Esophagus muscularis mucosa (tissue), 4 donors: ENCODE results near the gene TENM3. TPM values are rescaled to one million over a fixed set of nuclear protein-coding genes. Genes with fewer than 3 reads are reported as not detected.

Source experiments
- DNase-seq: peaks from one replicate; pipeline ENCODE4 v3.0.0-alpha.2; 2017; ENCODE audit errors: extremely low spot score
- H3K27ac ChIP-seq, 4 donors: fragments of 200-600 bp; sonication (generic); replicated peaks in 1 of 4; 1 replicate in 3 of 4; 2 replicates in 1 of 4; pipeline ENCODE4 v1.5.1; 2016 to 2019; ENCODE audit warnings: mild to moderate bottlenecking in 1 of 4
- H3K27me3 ChIP-seq, 4 donors: fragments of 200-600 bp; sonication (generic); one replicate each; pipeline versions ENCODE4 v1.5.1 to v1.6.0; 2016 to 2019
- H3K36me3 ChIP-seq, 4 donors: fragments of 200-600 bp; sonication (generic); one replicate each; pipeline ENCODE4 v1.5.1; 2016 to 2019
- H3K4me1 ChIP-seq, 4 donors: fragments of 200-600 bp; sonication (generic); one replicate each; pipeline ENCODE4 v1.5.1; 2016 to 2019
- H3K4me3 ChIP-seq, 4 donors: fragments of 200-600 bp; sonication (generic); 1 replicate in 2 of 4; 2 replicates in 2 of 4; pipeline ENCODE4 v1.5.1; 2016 to 2019; ENCODE audit warnings: mild to moderate bottlenecking in 4 of 4, moderate library complexity in 1 of 4
- H3K9me3 ChIP-seq, 4 donors: fragments of 200-600 bp; sonication (generic); 1 replicate in 3 of 4; 2 replicates in 1 of 4; pipeline ENCODE4 v1.5.1; 2016 to 2019
- EP300 ChIP-seq: sonication (generic); formaldehyde crosslinking; IDR thresholded peaks from one replicate; pipeline ENCODE4 v1.6.1; 2017; ENCODE audit warnings: antibody characterized with exemption
- POLR2A ChIP-seq: fragments of 450-650 bp; IDR thresholded peaks from one replicate; pipeline ENCODE4 v1.6.1; 2017; ENCODE audit warnings: antibody characterized with exemption, moderate library complexity, mild to moderate bottlenecking, low read depth
- POLR2AphosphoS5 ChIP-seq, 2 donors: sonication (generic); formaldehyde crosslinking; IDR thresholded peaks; one replicate each; pipeline ENCODE4 v1.6.1; 2017; ENCODE audit warnings: antibody characterized with exemption in 2 of 2
- WGBS: methylation state at CpG from one replicate; pipeline ENCODE4 v1.1.5; 2018; 5-methylcytosine and 5-hydroxymethylcytosine counted together
- intact Hi-C: fragments of 100-400 bp; cut with DNase I; formaldehyde crosslinking; loops from one replicate; pipeline ENCODE4 v1.15.1; 2023
- total RNA-seq, 4 donors: library from RNA; depleted of rRNA; stranded (reverse); fragments of >200 nt; gene quantifications; one replicate each; pipeline versions ENCODE4 v1.1.0 to v1.2.1, GENCODE V29; 2016
- TF ChIP-seq, protein P1 (sequence below), 3 experiments: fragments of 200-600 bp in 2 of 3; fragments of 450-650 bp in 1 of 3; sonication (generic) in 2 of 3; IDR thresholded peaks; one replicate each; pipeline ENCODE4 v1.5.1; 2017 to 2019; ENCODE audit warnings: antibody characterized with exemption in 3 of 3, mild to moderate bottlenecking in 2 of 3, moderate library complexity in 1 of 3

TENM3 gene
- total RNA-seq, 4 donors from 2014 or later = 16.2 to 30.5 (median 28.3) TPM

DNA sequence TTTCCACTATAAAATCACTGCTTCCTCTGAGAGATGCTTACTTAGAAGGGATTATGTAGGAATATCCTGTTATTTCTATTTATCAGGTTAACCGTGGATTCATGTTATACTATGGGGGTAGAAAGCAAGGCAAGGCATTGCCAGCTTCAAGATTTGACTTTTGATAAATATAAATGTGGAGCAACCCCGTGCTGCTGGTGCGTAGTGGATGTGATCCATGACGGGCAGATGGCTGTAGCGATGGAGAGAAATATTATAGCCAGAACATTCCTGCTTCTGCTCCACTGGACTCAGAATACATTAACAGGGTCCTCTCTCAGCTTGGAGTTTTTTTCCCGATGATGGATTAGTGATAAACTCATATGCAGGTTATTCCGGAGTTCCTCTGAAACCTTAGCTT, 157.6 kb downstream of the TENM3 start:
- no peak overlapping the region for H3K27ac ChIP-seq
- intact Hi-C loops = no loop called here
- no peaks in the 10 kb centered on the region for H3K27me3 ChIP-seq
- TF ChIP-seq, protein P1, sequence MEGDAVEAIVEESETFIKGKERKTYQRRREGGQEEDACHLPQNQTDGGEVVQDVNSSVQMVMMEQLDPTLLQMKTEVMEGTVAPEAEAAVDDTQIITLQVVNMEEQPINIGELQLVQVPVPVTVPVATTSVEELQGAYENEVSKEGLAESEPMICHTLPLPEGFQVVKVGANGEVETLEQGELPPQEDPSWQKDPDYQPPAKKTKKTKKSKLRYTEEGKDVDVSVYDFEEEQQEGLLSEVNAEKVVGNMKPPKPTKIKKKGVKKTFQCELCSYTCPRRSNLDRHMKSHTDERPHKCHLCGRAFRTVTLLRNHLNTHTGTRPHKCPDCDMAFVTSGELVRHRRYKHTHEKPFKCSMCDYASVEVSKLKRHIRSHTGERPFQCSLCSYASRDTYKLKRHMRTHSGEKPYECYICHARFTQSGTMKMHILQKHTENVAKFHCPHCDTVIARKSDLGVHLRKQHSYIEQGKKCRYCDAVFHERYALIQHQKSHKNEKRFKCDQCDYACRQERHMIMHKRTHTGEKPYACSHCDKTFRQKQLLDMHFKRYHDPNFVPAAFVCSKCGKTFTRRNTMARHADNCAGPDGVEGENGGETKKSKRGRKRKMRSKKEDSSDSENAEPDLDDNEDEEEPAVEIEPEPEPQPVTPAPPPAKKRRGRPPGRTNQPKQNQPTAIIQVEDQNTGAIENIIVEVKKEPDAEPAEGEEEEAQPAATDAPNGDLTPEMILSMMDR (IDR thresholded peaks at IDR 0.05) = no peak
- TF ChIP-seq POLR2A = no peak
- TF ChIP-seq EP300 = no peak
- no peak for TF ChIP-seq POLR2AphosphoS5 (IDR thresholded peaks at IDR 0.05)
- no peak overlapping the region for H3K4me3 ChIP-seq
- H3K36me3 ChIP-seq = no peaks in the 10 kb centered on the region
- DNase-seq = peak; percentile 31
- H3K9me3 ChIP-seq = no peaks in the 10 kb centered on the region
- no peaks in the 10 kb centered on the region for H3K4me1 ChIP-seq
- WGBS = 95% methylated on average over 7 of the region's 7 CpGs

DNA sequence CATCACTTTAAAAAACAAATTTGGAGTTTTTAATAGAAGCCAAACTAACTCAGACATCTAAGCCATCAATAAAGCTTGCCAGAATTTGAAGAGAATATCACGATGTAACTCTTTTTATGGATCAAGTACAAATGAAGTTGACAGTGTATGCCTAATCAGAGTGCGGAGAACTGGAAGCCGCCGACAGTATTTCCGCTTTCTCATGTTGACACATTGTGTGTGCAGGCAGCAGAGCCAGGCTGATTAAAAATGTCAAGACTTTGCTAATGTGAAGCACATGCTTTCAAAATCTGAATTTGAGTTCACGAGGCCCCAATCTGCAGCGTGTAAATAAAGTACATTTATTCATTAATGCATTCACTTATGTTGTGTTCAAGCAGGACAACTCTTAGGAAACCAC, 161.2 kb downstream of the TENM3 start:
- intact Hi-C loops = no loop called here
- Histone ChIP-seq H3K27me3 (no peaks in the 10 kb centered on the region), H3K36me3 (no peaks in the 10 kb centered on the region), H3K9me3 (no peaks in the 10 kb centered on the region), H3K27ac (no peak overlapping the region), H3K4me1 (no peaks in the 10 kb centered on the region), H3K4me3 (no peak overlapping the region)
- WGBS = 83% methylated on average over 7 of the region's 7 CpGs
- TF ChIP-seq POLR2A (no peak), POLR2AphosphoS5 (IDR thresholded peaks at IDR 0.05) (no peak), EP300 (no peak)
- TF ChIP-seq, protein P1 (IDR thresholded peaks at IDR 0.05) = no peak
- DNase-seq = no peak

DNA sequence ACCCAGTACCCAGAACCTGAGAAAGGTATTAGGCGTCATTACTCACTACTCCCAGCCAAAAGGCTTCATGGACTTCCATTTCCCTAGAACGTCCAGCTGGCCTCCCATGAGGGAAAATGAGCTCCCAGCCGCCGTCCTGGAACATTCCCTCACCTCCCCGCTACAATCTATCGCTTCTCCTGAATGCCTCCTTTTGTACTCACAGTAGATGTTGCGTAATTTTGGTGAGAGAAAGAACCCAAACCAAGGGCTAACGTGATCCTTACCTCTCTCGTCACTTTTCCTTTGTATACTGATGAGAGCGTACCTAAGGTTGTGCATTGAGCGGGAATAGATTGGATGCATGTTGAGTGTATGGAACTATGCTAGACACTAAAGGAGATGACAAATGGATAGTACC, 161.9 kb downstream of the TENM3 start:
- intact Hi-C loops = no loop called here
- no peak for TF ChIP-seq POLR2AphosphoS5 (IDR thresholded peaks at IDR 0.05)
- TF ChIP-seq, protein P1 (IDR thresholded peaks at IDR 0.05) = no peak
- no peak for TF ChIP-seq POLR2A
- no peak for TF ChIP-seq EP300

DNA sequence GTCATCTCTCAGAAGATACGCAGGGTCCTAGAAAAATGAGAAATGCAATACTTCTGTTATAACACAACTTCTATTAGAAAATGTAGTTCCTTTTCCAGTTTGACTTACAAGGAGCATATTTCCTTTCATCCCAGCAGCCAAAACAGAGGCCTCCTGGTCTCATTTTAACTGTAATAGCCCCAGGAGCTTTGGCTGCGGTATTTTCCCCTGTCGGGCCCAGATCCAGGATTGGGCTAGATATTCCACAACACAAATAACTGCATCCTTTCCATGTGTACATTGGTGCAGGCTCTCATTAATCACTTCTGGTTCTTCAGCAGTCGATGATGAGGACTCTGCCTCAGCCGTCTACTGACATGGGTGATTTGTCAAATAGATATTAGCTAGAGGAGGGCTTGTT, 166.1 kb downstream of the TENM3 start:
- DNase-seq = no peak
- H3K4me1 ChIP-seq = no peaks in the 10 kb centered on the region
- H3K27me3 ChIP-seq = no peaks in the 10 kb centered on the region
- no peak overlapping the region for H3K27ac ChIP-seq
- H3K4me3 ChIP-seq = no peak overlapping the region
- WGBS = 60% methylated on average over 5 of the region's 5 CpGs
- H3K36me3 ChIP-seq = no peaks in the 10 kb centered on the region
- intact Hi-C loops = no loop called here
- H3K9me3 ChIP-seq = peaks cover 0 to 12% (median 11%) of the 10 kb centered on the region in 4 donors
- TF ChIP-seq POLR2A (no peak), EP300 (no peak), POLR2AphosphoS5 (IDR thresholded peaks at IDR 0.05) (no peak)
- TF ChIP-seq, protein P1 (IDR thresholded peaks at IDR 0.05) = no peak

More for the DNA sequence above, 161.9 kb downstream of the TENM3 start:
- 85% methylated on average over 11 of the region's 11 CpGs for WGBS
- Histone ChIP-seq H3K27ac (no peak overlapping the region), H3K36me3 (no peaks in the 10 kb centered on the region), H3K4me1 (no peaks in the 10 kb centered on the region), H3K27me3 (no peaks in the 10 kb centered on the region), H3K9me3 (no peaks in the 10 kb centered on the region), H3K4me3 (no peak overlapping the region)
- DNase-seq = no peak

DNA sequence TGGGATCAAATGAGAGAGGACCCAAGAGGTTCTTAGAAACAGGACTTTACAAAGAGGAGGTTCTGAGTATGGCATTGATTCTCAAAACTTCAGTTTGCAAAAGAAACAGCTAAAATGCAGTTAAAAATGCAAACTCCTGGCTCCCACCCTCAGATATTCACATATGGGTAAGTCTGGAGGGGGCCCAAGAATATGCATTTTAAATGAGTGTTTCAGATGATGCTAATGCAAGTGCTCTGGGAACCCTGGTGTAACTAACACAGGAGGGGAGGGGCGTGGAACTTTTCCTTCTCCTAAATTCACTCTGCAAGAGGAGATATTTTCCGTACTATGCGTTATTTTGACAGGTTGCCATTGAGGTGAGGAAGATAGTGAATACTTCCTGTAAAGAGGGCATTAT, 168.2 kb downstream of the TENM3 start:
- no peak overlapping the region for H3K4me3 ChIP-seq
- peaks cover 0 to 12% (median 11%) of the 10 kb centered on the region in 4 donors for H3K9me3 ChIP-seq
- no peaks in the 10 kb centered on the region for H3K4me1 ChIP-seq
- no peak for DNase-seq
- H3K27ac ChIP-seq = no peak overlapping the region
- 91% methylated on average over 3 of the region's 3 CpGs for WGBS
- H3K27me3 ChIP-seq = no peaks in the 10 kb centered on the region
- intact Hi-C loops = no loop called here
- H3K36me3 ChIP-seq = no peaks in the 10 kb centered on the region
- no peak for TF ChIP-seq POLR2AphosphoS5 (IDR thresholded peaks at IDR 0.05)
- TF ChIP-seq, protein P1 (IDR thresholded peaks at IDR 0.05) = no peak
- TF ChIP-seq POLR2A = no peak
- no peak for TF ChIP-seq EP300
